Astrocyte (in vitro differentiated cells and primary cell): ENCODE data around the gene FGF10.

Experiments
- CTCF ChIP-seq: IDR thresholded peaks from 2 replicates; pipeline ENCODE4 v1.5.1; 2011; ENCODE audit warnings: low read depth, mild to moderate bottlenecking, inconsistent platforms, low read length, moderate library complexity; ENCODE audit not compliant: insufficient read depth
- EZH2 ChIP-seq: IDR thresholded peaks from 2 replicates; pipeline ENCODE4 v1.6.1; 2012; ENCODE audit warnings: mild to moderate bottlenecking, low read length, inconsistent platforms; ENCODE audit not compliant: insufficient read depth

GRCh38 chr5:44265713-44266112, 123.5 kb downstream of the FGF10 start:
- TF ChIP-seq EZH2: no peak
- TF ChIP-seq CTCF: no peak
